Measurements from ENCODE around the gene ANAPC4. TPM values are rescaled to one million over a fixed set of nuclear protein-coding genes. Genes with fewer than 3 reads are reported as not detected.

The ANAPC4 gene
- total RNA-seq, 2 donors from 2014 or later: 41.7 to 46.4 TPM

- Histone ChIP-seq H3K9me3 (ENCODE audit: control insufficient read depth, low read length) (no peaks in the 10 kb centered on the region), H3K9ac (ENCODE audit: extremely low read depth, low read length, poor library complexity, severe bottlenecking) (no peak overlapping the region), H3K4me3 (ENCODE audit: low read length) (no peak overlapping the region), H3K27me3 (ENCODE audit: control insufficient read depth, insufficient read depth, low read length, poor library complexity, severe bottlenecking) (no peaks in the 10 kb centered on the region), H3K4me1 (ENCODE audit: control insufficient read depth, insufficient read depth, low read length) (no peaks in the 10 kb centered on the region), H3K36me3 (ENCODE audit: control insufficient read depth, insufficient read depth, low read length) (no peaks in the 10 kb centered on the region), H3K27ac (ENCODE audit: low read depth, low read length) (no peak overlapping the region)
- H3K27ac Mint-ChIP-seq: no peak overlapping the region
- H3K27me3 Mint-ChIP-seq (ENCODE audit: insufficient read depth): no peaks in the 10 kb centered on the region
- H3K36me3 Mint-ChIP-seq (ENCODE audit: low read depth): no peaks in the 10 kb centered on the region
- TF ChIP-seq, protein P1, sequence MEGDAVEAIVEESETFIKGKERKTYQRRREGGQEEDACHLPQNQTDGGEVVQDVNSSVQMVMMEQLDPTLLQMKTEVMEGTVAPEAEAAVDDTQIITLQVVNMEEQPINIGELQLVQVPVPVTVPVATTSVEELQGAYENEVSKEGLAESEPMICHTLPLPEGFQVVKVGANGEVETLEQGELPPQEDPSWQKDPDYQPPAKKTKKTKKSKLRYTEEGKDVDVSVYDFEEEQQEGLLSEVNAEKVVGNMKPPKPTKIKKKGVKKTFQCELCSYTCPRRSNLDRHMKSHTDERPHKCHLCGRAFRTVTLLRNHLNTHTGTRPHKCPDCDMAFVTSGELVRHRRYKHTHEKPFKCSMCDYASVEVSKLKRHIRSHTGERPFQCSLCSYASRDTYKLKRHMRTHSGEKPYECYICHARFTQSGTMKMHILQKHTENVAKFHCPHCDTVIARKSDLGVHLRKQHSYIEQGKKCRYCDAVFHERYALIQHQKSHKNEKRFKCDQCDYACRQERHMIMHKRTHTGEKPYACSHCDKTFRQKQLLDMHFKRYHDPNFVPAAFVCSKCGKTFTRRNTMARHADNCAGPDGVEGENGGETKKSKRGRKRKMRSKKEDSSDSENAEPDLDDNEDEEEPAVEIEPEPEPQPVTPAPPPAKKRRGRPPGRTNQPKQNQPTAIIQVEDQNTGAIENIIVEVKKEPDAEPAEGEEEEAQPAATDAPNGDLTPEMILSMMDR (conservative IDR thresholded peaks at IDR 0.05): no peak
- no peak for DNase-seq
- no peak overlapping the region for H3K4me3 Mint-ChIP-seq
- H3K9me3 Mint-ChIP-seq: no peaks in the 10 kb centered on the region
- no peaks in the 10 kb centered on the region for H3K4me1 Mint-ChIP-seq
- WGBS, 2 experiments (ENCODE audit: insufficient coverage in 1 of 2, insufficient read length in 1 of 2): 93 to 97% methylated on average over 4 to 5 of the region's 5 CpGs
These were observed 90.8 kb downstream of the ANAPC4 start for GRCh38 chr4:25467843-25468242.

Other genes with a start within 250 kb of the ANAPC4 start
- gene SEPSECS, start 216.8 kb upstream of the ANAPC4 start, total RNA-seq: 10 to 100 TPM in 1 of 2 donors, 1 to 10 TPM in 1; 5.9 to 12.6 TPM
- gene PI4K2B, start 143.2 kb upstream of the ANAPC4 start, total RNA-seq: 10 to 100 TPM; 15.6 to 16.1 TPM
- gene ZCCHC4, start 64.5 kb upstream of the ANAPC4 start, total RNA-seq: 10 to 100 TPM; 11.1 to 19.7 TPM